GM21423 (cell line): Measurements from ENCODE around the gene RAB27A.
"Not testable (repeated sequence)": the region's sequence is repeated elsewhere in the genome, so short reads cannot be mapped to it uniquely, and the experiment has no call there.

Source experiments
- ATAC-seq: cut with Tn5 transposase; IDR thresholded peaks from one replicate; pipeline ENCODE4 v1.9.1; 2021; ENCODE audit warnings: mild to moderate bottlenecking, moderate library complexity; ENCODE audit not compliant: unreplicated experiment

Gene RAB27A

DNA sequence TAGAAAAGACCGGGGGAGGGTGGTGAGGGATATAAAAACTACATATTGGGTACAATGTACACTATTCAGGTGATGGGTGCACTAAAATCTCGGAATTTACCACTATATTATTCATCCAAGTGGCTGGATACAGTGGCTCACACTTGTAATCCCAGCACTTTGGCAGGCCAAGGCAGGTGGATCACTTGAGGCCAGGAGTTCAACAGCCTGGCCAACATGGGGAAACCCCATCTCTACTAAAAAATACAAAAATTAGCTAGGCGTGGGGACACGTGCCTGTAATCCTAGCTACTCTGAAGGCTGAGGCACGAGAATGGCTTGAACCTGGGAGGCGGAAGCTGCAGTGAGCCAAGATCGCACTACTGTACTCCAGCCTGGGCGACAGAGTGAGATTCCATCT is 37.4 kb downstream of the RAB27A start:
- ATAC-seq: not testable (repeated sequence)

DNA sequence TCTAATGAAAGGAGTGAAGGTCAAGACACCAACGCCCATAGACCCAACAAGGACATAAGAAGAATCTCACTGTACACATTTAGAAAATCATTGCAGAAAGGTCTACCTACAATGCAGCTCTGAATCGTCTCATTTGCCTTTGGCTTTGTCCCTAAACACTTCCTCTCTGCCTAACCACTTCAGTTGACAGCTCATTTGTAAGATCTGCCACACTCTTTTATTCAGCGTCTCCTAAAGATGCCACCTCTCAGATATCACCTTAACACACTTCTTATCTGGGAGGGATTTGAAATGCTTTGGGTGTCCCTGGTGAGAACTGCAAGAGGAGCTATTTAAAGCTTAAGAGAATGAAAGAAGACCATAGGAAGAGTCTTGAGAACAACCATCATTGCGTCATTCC is 38.7 kb downstream of the RAB27A start:
- no peak for ATAC-seq

DNA sequence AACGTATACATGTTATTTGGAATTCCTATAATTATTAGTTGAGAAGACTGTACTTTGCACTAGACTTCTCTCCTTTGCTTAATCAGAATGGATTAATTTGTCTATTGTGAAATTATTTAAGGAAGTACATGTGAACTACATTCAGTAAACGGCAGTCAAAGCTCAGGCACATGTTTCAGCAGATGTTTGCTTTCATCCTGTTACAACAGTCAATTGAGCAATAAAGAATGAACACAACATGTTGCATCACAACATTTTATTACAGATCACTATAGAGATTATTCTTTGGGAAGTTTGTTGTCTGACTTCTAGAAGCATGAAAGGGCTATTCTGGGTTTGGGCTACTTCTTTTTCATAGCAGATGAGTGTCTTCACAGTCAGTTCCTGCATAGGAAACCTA is 39.2 kb downstream of the RAB27A start:
- no peak for ATAC-seq

DNA sequence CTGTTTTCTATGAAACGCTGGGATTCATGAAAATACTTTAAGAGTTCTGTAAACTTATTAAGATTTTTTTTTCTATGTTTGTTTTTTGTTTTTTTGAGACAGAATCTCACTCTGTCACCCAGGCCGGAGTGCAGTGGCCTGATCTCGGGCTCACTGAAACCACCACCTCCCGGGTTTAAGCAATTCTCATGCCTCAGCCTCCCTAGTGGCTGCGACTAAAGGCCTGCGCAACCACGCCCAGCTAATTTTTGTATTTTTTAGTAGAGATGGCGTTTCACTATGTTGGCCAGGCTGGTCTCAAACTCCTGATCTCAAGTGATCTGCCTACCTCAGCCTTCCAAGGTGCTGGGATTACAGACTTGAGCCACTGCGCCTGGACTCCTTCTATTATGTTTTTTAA is 39.7 kb downstream of the RAB27A start:
- ATAC-seq: not testable (repeated sequence)

DNA sequence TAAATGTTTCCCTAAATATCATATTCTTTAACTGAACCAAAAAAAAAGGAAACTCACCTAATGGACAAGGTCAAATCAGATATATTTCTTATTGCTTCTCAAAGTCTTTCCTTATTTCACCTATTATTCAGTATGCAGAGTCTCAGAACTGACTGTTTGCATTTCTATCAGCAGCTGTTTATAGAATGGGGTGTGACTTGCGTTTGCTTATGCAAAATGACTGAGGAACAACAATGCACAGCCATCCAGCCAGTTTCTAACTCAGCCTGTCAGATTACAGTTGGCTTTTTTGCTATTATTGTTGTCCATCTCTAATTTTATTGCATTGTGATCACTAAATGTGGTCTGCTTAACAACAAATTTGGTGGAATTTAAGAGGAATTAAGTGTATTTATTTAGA is 40.7 kb downstream of the RAB27A start:
- no peak for ATAC-seq

DNA sequence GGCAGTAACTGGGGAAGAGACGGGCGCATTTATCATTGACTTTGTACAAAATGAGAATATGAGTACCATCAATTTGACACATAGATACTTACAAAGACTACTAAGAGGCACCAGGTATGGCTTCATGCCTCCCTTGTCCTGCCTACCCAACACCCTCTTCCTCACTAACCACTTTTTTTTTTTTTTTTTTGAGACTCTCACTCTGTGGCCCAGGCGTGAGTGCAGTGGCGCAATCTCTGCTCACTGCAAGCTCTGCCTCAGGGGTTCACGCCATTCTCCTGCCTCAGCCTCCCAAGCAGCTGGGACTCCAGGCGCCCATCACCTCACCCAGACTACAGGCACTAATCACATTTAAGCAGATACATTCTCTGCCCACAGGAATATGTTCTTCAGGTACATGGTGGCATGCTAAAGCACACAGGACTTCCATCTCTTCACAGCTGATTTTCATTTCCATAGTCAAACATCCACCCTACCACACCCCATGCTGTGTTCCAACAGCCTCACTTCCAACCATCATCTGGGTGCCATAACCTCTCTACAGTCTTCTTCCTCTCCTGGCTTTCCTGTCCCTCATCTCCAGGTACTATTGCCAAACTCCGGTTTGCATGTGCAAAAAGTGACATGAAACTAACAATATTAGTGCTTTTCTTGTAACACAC is 41.7 kb downstream of the RAB27A start:
- no peak for ATAC-seq

DNA sequence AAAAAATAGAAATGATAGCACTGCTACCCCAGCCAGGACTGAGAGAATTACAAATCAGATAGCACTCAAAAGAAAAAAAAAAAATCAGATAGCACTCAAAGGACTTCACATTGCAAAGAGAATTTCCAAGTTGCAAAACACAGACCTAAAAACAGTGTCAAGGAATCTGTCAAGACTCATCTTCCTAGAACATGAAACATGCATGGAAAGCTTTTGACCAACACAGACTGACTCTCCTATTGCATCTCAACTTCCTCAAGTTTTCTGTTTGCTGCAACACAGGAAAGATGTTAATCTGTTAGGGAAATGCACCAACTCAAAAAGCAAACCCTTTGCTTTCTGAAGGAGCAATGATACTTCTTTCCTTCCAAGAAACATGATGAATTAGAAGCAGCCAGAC is 42.3 kb downstream of the RAB27A start:
- ATAC-seq: no peak

DNA sequence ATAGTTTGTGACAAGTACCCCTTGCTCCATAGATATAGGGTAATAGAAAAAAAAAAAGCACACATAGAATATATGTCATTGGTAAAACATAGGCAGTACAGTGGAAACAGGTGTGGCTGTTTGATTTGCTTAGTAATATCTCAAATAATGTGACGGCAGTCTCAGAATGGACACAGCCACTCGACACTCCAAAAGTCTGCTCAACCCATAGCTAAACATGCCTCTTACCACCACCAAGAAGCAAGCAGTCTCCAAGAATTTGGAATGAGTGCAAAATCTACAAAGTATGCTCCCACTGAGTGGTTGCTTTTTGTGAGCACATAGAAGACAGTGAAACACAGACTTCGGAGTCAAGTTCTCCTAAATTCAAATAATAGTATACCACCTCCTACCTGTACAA is 43.0 kb downstream of the RAB27A start:
- no peak for ATAC-seq

DNA sequence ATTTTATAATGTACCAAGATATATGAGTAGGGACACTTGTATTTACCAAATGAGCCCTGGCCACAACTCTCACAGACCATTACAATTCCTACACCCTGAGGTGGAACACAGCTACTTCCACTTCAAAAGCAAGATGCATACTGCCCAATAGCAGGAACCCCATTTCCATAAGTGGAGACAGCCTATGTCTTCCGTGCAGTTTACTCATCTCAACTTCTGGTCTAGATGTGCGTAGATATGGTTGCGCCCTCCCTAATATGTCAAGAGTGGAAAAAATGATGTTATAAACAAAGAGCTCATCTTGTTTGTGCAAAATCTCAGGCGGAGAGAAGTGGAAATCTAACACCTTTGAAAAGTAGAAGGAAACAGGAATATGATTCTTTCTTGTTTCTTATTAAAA is 44.6 kb downstream of the RAB27A start:
- no peak for ATAC-seq

DNA sequence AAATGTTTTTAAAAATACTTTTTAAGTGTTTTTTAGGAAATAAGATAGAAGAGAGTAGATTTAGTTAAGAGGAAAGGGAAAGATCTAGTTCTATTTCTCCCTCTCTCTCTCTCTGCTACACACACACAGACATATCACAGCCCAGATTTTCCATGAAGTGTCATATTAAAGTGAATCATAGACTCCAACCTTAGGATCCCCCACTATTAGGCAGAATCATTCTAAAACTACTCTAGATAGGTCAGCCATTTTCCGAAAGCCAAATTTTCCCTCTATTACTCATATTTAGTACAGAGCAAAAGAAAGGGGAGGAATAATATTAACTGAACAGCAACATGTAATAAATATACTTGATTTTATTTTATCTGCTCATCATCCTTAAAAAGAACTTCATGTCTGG is 47.7 kb downstream of the RAB27A start:
- ATAC-seq: no peak

DNA sequence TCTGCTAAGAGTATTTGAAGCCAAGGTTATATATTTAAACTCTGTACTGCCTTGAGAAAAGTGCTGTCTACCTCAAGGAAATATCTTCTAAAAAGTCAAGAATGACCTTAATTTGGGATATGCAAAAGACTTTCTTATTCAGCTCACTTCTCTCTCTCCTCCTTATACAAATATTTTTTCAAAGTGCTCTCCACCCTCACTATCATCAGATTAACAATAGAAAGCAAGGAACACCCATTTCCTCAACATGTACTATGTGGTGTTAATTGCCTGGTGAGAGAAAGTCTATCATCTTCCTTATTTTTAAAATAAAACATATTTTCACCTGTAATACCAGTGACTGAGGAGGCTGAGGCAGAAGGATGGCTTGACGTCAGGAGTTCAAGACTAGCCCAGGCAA is 48.4 kb downstream of the RAB27A start:
- ATAC-seq: no peak

DNA sequence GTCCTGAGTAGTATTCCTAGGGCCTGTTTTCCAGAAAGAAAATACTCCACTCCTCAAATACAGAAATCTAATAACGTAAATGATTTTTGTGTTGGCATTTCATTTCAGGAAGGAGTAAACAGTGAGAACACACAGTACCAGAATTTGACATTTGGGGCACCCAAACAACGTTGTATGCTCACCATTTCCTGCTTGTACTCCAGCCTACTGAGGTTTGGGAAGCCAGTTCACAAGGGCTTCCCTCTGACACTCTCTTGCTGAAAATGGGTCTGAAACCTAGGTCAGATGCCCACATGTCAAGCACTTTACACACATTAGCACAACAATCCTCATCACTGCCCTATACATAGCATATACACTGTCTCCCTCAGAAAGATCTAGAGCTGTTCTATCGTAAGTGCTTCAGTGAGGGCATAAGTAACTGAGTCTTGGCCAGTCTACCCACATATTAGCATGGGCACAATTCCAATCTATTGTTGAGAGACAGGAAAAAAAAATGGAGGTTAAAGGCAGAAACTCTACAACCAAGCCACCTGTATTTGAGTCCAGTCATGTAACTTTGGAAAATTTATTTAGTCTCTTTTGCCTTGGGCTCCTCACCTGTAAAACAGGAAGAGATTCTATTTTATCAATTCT is 49.4 kb downstream of the RAB27A start:
- ATAC-seq: no peak

DNA sequence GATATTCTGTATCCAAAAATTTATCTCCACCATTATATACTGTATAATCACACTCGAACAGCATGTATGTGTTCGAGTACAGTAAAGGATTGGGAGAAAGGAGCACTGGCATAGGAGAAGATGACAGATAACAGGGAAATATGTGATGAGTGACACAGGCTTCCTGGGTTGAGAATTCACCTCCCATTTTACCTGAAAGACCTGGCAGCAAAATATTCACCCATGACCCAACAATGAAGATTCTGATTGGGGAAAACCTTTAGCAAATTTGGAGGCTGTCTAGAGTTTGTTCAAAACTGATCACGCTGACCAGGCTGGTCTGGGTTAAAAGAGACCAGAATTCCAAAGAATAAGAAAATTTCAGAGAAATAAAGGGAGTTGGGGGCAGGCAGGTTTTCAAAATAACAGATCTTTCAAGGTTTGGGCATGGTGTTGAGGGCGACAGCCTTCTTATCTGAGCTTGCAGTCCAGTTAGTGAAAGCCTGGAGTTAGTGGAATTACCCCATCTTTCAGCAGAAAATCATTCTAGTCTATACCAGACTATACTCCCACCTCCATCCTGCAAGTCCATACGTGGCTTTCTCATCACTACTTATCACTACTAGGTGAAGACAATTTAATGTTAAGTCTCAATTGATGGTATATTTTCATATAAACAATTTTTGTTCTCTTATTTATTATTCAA is 50.0 kb downstream of the RAB27A start:
- ATAC-seq: no peak

DNA sequence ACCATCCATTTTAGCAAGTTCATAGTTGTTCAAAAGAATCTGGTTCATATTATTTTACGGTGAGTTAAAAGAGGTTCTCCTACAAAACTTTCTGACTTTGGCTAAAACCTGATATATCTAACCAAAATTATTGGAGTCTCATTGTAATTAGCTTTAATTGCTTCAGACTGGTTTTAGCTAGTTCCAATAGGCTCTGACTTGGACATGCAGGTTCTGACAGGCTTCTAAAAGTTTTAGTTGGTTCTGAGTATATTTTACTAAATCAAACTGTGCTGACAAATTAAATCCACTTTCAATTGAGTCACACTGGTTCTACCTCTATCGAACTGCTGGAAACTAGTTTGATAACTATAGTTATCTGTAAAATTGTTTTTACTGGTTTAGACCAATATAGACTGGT is 50.7 kb downstream of the RAB27A start:
- ATAC-seq: no peak

DNA sequence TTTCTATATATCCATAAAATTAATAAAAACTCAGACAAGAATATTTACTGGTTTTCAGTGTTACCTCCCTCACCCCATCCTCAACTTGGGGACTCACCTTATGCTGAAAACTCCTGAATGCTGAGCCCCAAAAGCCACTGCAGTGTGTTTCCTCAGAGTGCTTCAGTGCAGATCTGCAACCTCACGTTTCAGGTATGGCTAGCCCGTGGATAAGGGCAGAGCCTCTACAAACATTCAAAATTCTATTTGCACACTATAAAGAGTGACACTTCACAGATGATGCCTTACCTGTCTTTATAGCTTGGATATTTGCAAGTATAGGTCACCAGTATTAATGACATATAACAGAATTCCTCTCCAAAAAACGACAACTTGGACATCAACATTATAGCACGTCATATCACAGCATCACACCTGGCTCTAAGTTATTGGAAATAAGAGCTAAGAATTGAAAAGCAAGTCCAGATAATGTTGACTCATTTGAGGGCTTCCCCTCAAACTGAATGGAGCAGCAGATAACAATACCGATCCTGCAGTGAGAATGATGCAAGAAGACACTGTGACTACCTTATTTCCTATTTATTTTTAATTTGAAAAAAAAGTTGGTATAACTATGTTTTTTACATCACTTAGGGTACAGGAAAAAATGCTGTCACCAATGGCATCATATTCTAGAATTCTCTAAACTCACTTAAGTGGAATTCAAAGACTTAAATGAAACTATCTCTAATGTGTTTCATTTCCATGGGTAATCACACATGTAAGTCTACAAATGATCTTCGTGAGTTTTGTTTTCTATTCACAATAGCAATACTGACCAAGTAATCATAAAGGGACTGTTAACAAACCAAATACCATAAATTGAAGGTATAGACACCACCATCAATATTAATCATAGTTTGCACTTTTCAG is 52.1 kb downstream of the RAB27A start:
- no peak for ATAC-seq

DNA sequence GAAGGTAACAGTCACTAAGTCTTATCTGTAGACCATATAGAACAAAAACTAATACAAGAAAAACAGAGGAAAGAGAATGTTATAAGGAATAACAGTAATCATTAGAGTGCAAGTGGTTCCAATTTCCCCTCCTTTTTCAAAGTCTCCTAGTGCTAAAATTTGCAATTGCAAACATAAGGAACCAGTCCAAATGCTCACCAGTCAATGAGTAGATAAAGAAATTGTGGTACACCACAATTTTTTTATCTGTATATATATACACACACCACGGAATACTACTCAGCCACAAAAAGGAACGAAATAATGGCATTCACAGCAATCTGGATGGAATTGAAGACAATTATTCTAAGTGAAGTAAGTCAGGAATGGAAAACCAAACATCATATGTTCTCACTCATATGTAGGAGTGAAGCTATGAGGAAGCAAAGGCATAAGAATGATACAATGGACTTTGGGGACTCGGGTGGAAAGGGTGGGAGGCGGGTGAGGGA is 54.0 kb downstream of the RAB27A start:
- no peak for ATAC-seq

DNA sequence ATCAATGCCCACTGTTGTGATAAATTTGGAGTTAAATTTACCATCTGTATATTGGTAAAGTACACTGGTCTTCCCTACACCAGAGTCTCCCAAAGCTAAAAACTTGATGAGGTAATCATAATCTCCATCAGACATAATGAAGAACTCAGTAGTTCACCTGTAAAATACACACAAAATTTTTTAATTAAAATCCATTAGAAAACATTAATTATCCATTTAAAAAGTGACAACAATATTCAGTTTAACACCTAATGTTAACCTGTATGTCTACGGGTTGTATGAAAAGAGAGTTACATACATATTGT is 54.9 kb downstream of the RAB27A start:
- ATAC-seq: no peak

DNA sequence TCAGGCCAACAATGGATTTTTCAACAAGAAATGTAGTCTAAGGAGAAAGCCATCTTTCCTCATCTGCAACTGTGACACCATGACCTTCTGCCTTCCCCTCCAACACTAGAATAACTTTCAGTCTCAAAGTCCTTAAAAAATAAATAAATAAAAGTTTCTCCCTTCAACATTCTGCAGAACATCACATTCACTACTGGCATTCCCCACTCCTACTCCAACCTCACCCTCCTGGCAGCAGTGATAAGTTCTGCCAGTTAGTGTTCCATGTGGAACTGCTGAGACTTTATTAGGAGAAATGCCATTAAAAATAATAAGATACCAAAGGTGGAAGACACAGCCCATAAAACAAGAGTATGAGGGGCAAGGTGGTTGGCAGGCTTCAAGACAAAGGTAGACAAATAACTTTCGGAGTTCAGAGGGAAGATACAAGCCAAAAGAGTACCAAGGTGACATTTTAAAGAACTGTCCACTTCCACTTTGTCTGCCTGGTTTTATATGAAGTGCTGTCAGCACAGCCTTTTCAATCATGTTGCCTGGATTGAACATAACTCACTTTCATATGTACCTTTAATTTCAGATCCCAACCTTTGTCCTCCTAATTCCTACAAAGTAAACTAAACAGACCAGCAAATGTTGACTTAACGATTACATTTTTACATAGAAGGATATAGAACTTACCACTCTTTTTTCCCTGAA is 55.4 kb downstream of the RAB27A start:
- no peak for ATAC-seq

DNA sequence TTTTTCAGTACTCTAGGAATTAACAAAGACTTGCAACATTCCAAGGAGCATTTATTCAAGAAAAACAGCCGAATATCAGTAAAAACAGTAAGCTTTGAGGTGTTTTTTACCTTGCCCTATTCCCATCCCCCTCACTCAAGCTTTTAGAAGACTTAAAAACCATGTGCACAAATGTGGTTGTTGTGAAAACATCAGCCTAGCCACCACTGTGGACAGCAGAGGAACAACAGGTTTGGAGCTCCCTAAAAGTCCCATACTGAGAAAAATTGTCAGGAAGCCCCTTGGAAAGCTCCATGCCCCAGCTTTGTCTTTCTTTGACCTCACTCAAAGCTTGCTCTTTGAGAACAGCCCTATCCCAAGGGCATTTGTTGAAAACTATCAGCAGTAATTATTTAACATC is 58.2 kb downstream of the RAB27A start:
- ATAC-seq: no peak

DNA sequence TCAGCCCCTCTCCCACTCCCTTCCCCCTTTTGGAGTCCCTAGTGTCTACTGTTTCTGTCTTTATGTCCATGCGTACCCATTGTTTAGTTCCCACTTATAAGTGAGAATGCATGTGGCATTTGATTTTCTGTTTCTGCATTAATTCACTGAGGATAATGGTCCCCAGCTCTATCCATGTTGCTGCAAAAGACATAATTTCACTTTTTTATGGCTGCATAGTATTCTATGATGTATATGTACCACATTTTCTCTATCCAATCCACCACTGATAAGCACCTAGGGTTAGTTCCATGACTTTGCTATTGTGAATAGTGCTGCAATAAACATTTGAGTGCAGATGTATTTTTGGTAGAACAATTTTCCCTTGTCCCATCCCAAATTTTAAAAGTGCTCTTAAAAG is 58.7 kb downstream of the RAB27A start:
- no peak for ATAC-seq
